Activated CD8-positive, alpha-beta memory T cell treated with anti-CD3 and anti-CD28 coated beads, Interleukin-2, amount 50 U/mL, for 1 hour (primary cell): ENCODE measurements around the gene PLSCR4.

Experiments used
- DNase-seq: peaks from one replicate; pipeline ENCODE4 v3.0.0-alpha.2; 2020; ENCODE audit errors: extremely low read depth

PLSCR4 gene

GRCh38 chr3:146195030-146195429 is 55.9 kb downstream of the PLSCR4 start:
- DNase-seq: no peak

GRCh38 chr3:146191051-146191450 is 59.9 kb downstream of the PLSCR4 start:
- no peak for DNase-seq

- no peak for DNase-seq
Observed at GRCh38 chr3:146189519-146190173, 61.3 kb downstream of the PLSCR4 start.

GRCh38 chr3:146187334-146187950 is 63.5 kb downstream of the PLSCR4 start:
- DNase-seq: no peak

- DNase-seq: no peak
Observed at GRCh38 chr3:146184241-146185015, 66.5 kb downstream of the PLSCR4 start.

- no peak for DNase-seq
Observed at GRCh38 chr3:146181216-146181615, 69.7 kb downstream of the PLSCR4 start.

- no peak for DNase-seq
Observed at GRCh38 chr3:146180376-146180775, 70.5 kb downstream of the PLSCR4 start.

- no peak for DNase-seq
Observed at GRCh38 chr3:146178006-146178689, 72.8 kb downstream of the PLSCR4 start.

- no peak for DNase-seq
Observed at GRCh38 chr3:146177519-146177918, 73.4 kb downstream of the PLSCR4 start.

- DNase-seq: no peak
Observed at GRCh38 chr3:146177072-146177471, 73.8 kb downstream of the PLSCR4 start.

- DNase-seq: no peak
Observed at GRCh38 chr3:146172586-146172985, 78.3 kb downstream of the PLSCR4 start.

- DNase-seq: no peak
Observed at GRCh38 chr3:146170591-146170990, 80.3 kb downstream of the PLSCR4 start.

- DNase-seq: no peak
Observed at GRCh38 chr3:146169891-146170290, 81.0 kb downstream of the PLSCR4 start.

- no peak for DNase-seq
Observed at GRCh38 chr3:146166826-146167225, 84.1 kb downstream of the PLSCR4 start.

- DNase-seq: no peak
Observed at GRCh38 chr3:146166415-146166821, 84.5 kb downstream of the PLSCR4 start.

GRCh38 chr3:146165877-146166276 is 85.0 kb downstream of the PLSCR4 start:
- DNase-seq: no peak

GRCh38 chr3:146164971-146165769 is 85.7 kb downstream of the PLSCR4 start:
- DNase-seq: no peak

- DNase-seq: no peak
Observed at GRCh38 chr3:146164506-146164905, 86.4 kb downstream of the PLSCR4 start.

- no peak for DNase-seq
Observed at GRCh38 chr3:146164071-146164470, 86.8 kb downstream of the PLSCR4 start.

- no peak for DNase-seq
Observed at GRCh38 chr3:146163584-146163983, 87.3 kb downstream of the PLSCR4 start.

- no peak for DNase-seq
Observed at GRCh38 chr3:146162561-146162960, 88.3 kb downstream of the PLSCR4 start.

GRCh38 chr3:146161663-146162002 is 89.3 kb downstream of the PLSCR4 start:
- no peak for DNase-seq
